ENCODE data around the gene NELL1. TPM values are rescaled to one million over a fixed set of nuclear protein-coding genes. Genes with fewer than 3 reads are reported as not detected.

NELL1 gene
- total RNA-seq, 2 donors from 2014 or later, result 1.8 to 10.3 TPM

DNA sequence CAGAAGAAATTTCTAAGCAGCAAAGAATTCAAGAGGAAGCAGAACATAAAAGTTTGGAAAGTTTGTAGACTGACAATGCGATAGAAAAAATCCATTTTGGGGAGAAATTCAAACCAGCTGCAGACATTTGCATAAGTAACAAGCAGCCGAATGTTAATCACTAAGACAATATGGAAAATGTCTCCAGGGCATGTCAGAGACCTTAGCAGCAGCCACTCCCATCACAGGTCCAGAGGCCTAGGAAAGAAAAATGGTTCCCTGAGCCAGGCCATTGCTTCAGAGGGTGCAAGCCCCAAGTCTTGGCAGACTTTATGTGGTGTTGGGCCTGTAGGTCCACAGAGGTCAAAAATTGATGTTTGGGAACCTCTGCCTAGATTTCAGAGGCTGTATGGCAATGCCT lies 155.4 kb downstream of the NELL1 start:
- DNase-seq (ENCODE audit: low spot score), result no peak
- intact Hi-C loops (cut with DNase I), result no loop called here
- H3K4me3 ChIP-seq, result no peak overlapping the region
- TF ChIP-seq, protein P1, sequence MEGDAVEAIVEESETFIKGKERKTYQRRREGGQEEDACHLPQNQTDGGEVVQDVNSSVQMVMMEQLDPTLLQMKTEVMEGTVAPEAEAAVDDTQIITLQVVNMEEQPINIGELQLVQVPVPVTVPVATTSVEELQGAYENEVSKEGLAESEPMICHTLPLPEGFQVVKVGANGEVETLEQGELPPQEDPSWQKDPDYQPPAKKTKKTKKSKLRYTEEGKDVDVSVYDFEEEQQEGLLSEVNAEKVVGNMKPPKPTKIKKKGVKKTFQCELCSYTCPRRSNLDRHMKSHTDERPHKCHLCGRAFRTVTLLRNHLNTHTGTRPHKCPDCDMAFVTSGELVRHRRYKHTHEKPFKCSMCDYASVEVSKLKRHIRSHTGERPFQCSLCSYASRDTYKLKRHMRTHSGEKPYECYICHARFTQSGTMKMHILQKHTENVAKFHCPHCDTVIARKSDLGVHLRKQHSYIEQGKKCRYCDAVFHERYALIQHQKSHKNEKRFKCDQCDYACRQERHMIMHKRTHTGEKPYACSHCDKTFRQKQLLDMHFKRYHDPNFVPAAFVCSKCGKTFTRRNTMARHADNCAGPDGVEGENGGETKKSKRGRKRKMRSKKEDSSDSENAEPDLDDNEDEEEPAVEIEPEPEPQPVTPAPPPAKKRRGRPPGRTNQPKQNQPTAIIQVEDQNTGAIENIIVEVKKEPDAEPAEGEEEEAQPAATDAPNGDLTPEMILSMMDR (IDR thresholded peaks at IDR 0.05), result no peak
- TF ChIP-seq POLR2A (IDR thresholded peaks at IDR 0.05) (no peak), POLR2AphosphoS5 (IDR thresholded peaks at IDR 0.05) (no peak)
- no peaks in the 10 kb centered on the region for H3K9me3 ChIP-seq
- H3K27me3 ChIP-seq (replicated peaks; ENCODE audit: insufficient read depth), result no peaks in the 10 kb centered on the region
- no peaks in the 10 kb centered on the region for H3K36me3 ChIP-seq
- H3K4me1 ChIP-seq (replicated peaks), result no peaks in the 10 kb centered on the region
- 36% methylated on average over 2 of the region's 2 CpGs for WGBS
- H3K27ac ChIP-seq, result no peak overlapping the region

DNA sequence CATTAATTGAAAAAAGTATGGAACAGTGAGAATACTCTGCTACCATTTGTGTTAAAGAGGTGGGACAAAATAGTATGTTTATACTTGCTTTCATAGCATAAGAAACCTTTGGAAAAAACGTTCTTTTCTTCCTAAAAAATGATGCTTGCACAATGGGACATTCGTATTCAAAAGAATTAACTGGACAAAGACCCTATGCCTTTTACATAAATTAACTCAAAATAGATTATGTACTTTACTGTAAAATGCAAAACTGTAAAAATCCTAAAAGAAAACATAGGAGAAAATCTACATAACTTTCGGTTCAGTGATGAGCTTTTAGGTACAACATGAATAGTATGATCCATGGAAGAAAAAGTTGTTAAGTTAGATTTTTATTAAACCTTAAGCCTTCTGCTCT lies 166.2 kb downstream of the NELL1 start:
- H3K9me3 ChIP-seq, result no peaks in the 10 kb centered on the region
- no peak for DNase-seq (ENCODE audit: low spot score)
- WGBS, result 84% methylated on average over 3 of the region's 3 CpGs
- no peaks in the 10 kb centered on the region for H3K27me3 ChIP-seq (replicated peaks; ENCODE audit: insufficient read depth)
- H3K4me3 ChIP-seq, result no peak overlapping the region
- TF ChIP-seq POLR2A (IDR thresholded peaks at IDR 0.05) (no peak), POLR2AphosphoS5 (IDR thresholded peaks at IDR 0.05) (no peak)
- TF ChIP-seq, protein P1 (IDR thresholded peaks at IDR 0.05), result no peak
- H3K4me1 ChIP-seq (replicated peaks), result no peaks in the 10 kb centered on the region
- no peak overlapping the region for H3K27ac ChIP-seq
- intact Hi-C loops (cut with DNase I), result no loop called here
- H3K36me3 ChIP-seq, result no peaks in the 10 kb centered on the region

DNA sequence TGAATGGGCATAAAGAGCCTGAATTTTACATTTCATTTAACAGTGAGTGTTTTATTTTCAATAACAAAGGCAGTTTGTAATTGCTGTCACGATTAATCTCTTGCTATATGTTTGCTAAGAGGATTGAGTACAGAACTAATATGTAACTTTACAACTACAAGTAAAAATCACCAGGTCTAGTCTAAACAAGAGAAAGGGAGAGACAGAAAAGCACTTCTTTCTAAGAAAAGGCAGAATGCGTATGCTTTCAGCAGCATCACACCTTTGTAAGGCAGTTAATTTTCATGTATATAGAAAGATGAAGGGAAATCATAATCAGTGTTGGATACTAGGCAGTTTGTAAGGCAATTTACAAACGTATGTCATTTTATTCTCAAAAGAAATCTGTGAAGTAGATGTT lies 169.8 kb downstream of the NELL1 start:
- Histone ChIP-seq H3K9me3 (no peaks in the 10 kb centered on the region), H3K27me3 (replicated peaks; ENCODE audit: insufficient read depth) (no peaks in the 10 kb centered on the region), H3K4me3 (no peak overlapping the region), H3K4me1 (replicated peaks) (no peaks in the 10 kb centered on the region), H3K36me3 (no peaks in the 10 kb centered on the region), H3K27ac (no peak overlapping the region)
- intact Hi-C loops (cut with DNase I), result no loop called here
- TF ChIP-seq POLR2A (IDR thresholded peaks at IDR 0.05), result no peak
- TF ChIP-seq, protein P1 (IDR thresholded peaks at IDR 0.05), result no peak
- TF ChIP-seq POLR2AphosphoS5 (IDR thresholded peaks at IDR 0.05), result no peak
- WGBS, result 43% methylated on average over 3 of the region's 3 CpGs
- no peak for DNase-seq (ENCODE audit: low spot score)

DNA sequence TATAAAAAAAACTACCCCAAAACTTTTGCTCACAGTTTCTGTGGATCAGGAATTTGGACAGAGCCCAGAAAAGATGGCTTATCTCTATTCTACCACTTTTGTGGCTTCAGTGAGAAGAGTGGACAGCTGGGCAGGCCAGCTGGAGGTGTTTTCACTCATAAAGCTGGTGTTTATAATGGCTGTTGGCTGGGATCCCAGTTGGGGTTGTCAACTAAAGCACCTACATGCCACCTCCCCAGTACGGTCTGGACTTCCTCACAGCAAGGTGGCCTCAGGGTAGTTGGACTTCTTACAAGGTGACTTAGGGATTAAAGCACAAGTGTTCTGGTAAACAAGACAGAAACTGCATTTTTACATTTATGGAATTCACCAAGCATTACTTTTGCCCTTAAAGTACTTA lies 171.0 kb downstream of the NELL1 start:
- intact Hi-C loops (cut with DNase I), result no loop called here
- Histone ChIP-seq H3K36me3 (no peaks in the 10 kb centered on the region), H3K27ac (no peak overlapping the region), H3K4me1 (replicated peaks) (no peaks in the 10 kb centered on the region), H3K9me3 (no peaks in the 10 kb centered on the region), H3K27me3 (replicated peaks; ENCODE audit: insufficient read depth) (no peaks in the 10 kb centered on the region), H3K4me3 (no peak overlapping the region)
- TF ChIP-seq, protein P1 (IDR thresholded peaks at IDR 0.05), result no peak
- TF ChIP-seq POLR2A (IDR thresholded peaks at IDR 0.05) (no peak), POLR2AphosphoS5 (IDR thresholded peaks at IDR 0.05) (peak; percentile 18)
- 29% methylated on average over 1 of the region's 1 CpG for WGBS
- peak; percentile 16 for DNase-seq (ENCODE audit: low spot score)

DNA sequence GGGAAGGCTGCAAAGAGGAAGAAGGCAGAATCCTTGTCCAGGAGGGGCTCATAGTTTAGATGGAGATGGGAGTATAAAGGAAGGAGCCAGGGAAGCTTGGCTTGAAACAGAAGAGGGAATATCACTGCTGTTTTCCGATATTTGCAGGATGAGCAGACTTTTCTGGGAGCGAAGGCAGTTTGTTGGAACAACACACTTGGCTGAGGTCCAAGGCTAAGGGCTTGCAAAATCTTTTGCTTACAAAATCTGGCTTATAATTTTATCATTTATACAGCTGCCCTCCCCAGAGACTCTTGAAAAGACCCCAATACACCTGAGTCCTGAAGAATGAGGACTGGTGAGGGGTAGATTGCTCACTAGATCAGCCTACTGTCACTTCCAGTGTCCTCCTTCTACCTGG lies 174.8 kb downstream of the NELL1 start:
- TF ChIP-seq, protein P1 (IDR thresholded peaks at IDR 0.05), result no peak
- WGBS, result 61% methylated on average over 2 of the region's 2 CpGs
- Histone ChIP-seq H3K27ac (no peak overlapping the region), H3K4me3 (no peak overlapping the region), H3K36me3 (no peaks in the 10 kb centered on the region), H3K4me1 (replicated peaks) (no peaks in the 10 kb centered on the region), H3K27me3 (replicated peaks; ENCODE audit: insufficient read depth) (no peaks in the 10 kb centered on the region), H3K9me3 (no peaks in the 10 kb centered on the region)
- DNase-seq (ENCODE audit: low spot score), result no peak
- intact Hi-C loops (cut with DNase I), result no loop called here

Data from prostate gland (tissue), 2 donors.